ENCODE results near the gene ZBTB12.
"Not testable (repeated sequence)": the region's sequence is repeated elsewhere in the genome, so short reads cannot be mapped to it uniquely, and the experiment has no call there.

DNA sequence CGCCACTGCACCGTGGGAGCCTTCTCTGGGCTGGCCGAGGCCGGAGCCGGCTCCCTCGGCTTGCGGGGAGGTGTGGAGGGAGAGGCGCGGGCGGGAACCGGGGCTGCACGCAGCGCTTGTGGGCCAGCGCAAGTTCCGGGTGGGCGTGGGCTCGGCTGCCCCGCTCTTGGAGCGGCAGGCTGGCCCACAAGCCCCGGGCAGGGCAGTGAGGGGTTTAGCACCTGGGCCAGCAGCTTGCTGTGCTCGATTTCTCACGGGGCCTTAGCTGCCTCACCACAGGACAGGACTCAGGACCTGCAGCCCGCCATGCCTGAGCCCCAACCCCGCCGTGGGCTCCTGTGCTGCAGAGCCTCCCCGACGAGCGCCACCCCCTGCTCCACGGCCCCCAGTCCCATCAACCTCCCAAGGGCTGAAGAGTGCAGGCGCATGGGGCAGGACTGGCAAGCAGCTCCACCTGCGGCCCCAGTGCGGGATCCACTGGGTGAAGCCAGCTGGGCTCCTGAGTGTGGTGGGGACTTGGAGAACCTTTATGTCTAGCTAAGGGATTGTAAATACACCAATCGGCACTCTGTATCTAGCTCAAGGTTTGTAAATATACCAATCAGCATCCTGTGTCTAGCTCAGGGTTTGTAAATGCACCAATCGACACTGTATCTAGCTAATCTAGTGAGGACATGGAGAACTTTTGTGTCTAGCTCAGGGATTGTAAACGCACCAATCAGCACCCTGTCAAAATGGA lies 49.7 kb downstream of the ZBTB12 start:
- TF ChIP-seq CTCF, POLR2A (IDR thresholded peaks at IDR 0.05): not testable (repeated sequence)

Measured in ovary (tissue), 3 donors.